WERI-Rb-1 (cell line): ENCODE results near the gene TMEM213.
A peak's percentile ranks its signal among the peaks of the same experiment; 100 is the strongest.

Experiments
- DNase-seq: peaks from one replicate; pipeline ENCODE4 v3.0.0-alpha.2; 2020
- H3K27ac ChIP-seq: fragments of 250-450 bp; sonication (Bioruptor Pico); 2 replicates; pipeline ENCODE4 v1.5.1; 2020; ENCODE audit warnings: mild to moderate bottlenecking, moderate library complexity
- H3K27me3 ChIP-seq: fragments of 250-450 bp; sonication (Bioruptor Pico); 2 replicates; pipeline ENCODE4 v1.5.1; 2021; ENCODE audit warnings: mild to moderate bottlenecking, low read depth, moderate library complexity; ENCODE audit not compliant: insufficient read depth, severe bottlenecking
- H3K36me3 ChIP-seq: fragments of 250-450 bp; sonication (Bioruptor Pico); 2 replicates; pipeline ENCODE4 v1.5.1; 2020; ENCODE audit warnings: mild to moderate bottlenecking, moderate library complexity
- H3K4me3 ChIP-seq: 2 replicates; pipeline ENCODE4 v1.5.1; 2011; ENCODE audit warnings: low read depth, mild to moderate bottlenecking, control low read depth, low read length
- H3K9me3 ChIP-seq: fragments of 250-450 bp; sonication (Bioruptor Pico); 2 replicates; pipeline ENCODE4 v1.5.1; 2021; ENCODE audit warnings: mild to moderate bottlenecking, moderate library complexity; ENCODE audit not compliant: severe bottlenecking
- CTCF ChIP-seq: IDR thresholded peaks from 2 replicates; pipeline ENCODE4 v1.5.1; 2011; ENCODE audit warnings: low read depth, mild to moderate bottlenecking, control low read depth, inconsistent platforms, low read length

The TMEM213 gene

GRCh38 chr7:138886501-138886917, 88.7 kb downstream of the TMEM213 start:
- no peaks in the 10 kb centered on the region for H3K9me3 ChIP-seq
- DNase-seq: peak; percentile 22
- H3K27me3 ChIP-seq: no peaks in the 10 kb centered on the region
- TF ChIP-seq CTCF: peak; percentile 35; the same call in 1 of the 2 replicates
- no peak overlapping the region for H3K4me3 ChIP-seq
- H3K27ac ChIP-seq: no peak overlapping the region
- no peaks in the 10 kb centered on the region for H3K36me3 ChIP-seq

- Histone ChIP-seq H3K27ac (no peak overlapping the region), H3K4me3 (no peak overlapping the region), H3K27me3 (no peaks in the 10 kb centered on the region), H3K36me3 (no peaks in the 10 kb centered on the region), H3K9me3 (no peaks in the 10 kb centered on the region)
- no peak for TF ChIP-seq CTCF
- DNase-seq: no peak
These were observed 89.4 kb downstream of the TMEM213 start for GRCh38 chr7:138887085-138887710.
